Measurements from ENCODE around the gene SBF2. TPM values are rescaled to one million over a fixed set of nuclear protein-coding genes. Genes with fewer than 3 reads are reported as not detected.
"Not testable (repeated sequence)": the region's sequence is repeated elsewhere in the genome, so short reads cannot be mapped to it uniquely, and the experiment has no call there.

SBF2 gene
- total RNA-seq, 1 experiment from 2014 or later: 31.3 TPM

GRCh38 chr11:9943386-9944110 is 350.5 kb downstream of the SBF2 start:
- Histone ChIP-seq H3K27me3 (ENCODE audit: low read length) (no peaks in the 10 kb centered on the region), H3K9me2 (replicated peaks; ENCODE audit: low read length) (no peaks in the 10 kb centered on the region), H3K4me1 (ENCODE audit: insufficient read depth, low read length) (no peaks in the 10 kb centered on the region), H2AFZ (ENCODE audit: low read length) (no peak overlapping the region), H3K79me2 (ENCODE audit: low read length) (no peaks in the 10 kb centered on the region), H4K20me1 (ENCODE audit: low read length) (no peaks in the 10 kb centered on the region), H3K9ac (ENCODE audit: low read length) (no peak overlapping the region), H3K9me3 (ENCODE audit: low read length) (no peaks in the 10 kb centered on the region), H3K27ac (ENCODE audit: low read length) (no peak overlapping the region), H3K36me3 (ENCODE audit: low read depth, low read length) (no peaks in the 10 kb centered on the region), H3K4me3 (ENCODE audit: low read length) (no peak overlapping the region), H3F3A (ENCODE audit: low read length, unreplicated experiment) (no peaks in the 10 kb centered on the region), H3K4me2 (ENCODE audit: low read length) (no peak overlapping the region)
- no peak for DNase-seq
- no TSS peak for BruUV-seq (replicated peaks)
- CTCF ChIA-PET: no interaction called here
- ATAC-seq: no peak
- TF ChIP-seq EZH2 (IDR thresholded peaks at IDR 0.05; ENCODE audit: low read length, unreplicated experiment) (no peak), CTCF (conservative IDR thresholded peaks at IDR 0.05; ENCODE audit: low read depth, low read length) (no peak), EZH2phosphoT487 (IDR thresholded peaks at IDR 0.05; ENCODE audit: borderline replicate concordance, low read length) (no peak)
- intact Hi-C loops (cut with micrococcal nuclease): no loop called here
- POLR2A ChIA-PET (ENCODE audit: unreplicated experiment): no interaction called here

GRCh38 chr11:9941991-9942390 is 352.0 kb downstream of the SBF2 start:
- intact Hi-C loops (cut with micrococcal nuclease): no loop called here
- H4K20me1 ChIP-seq (ENCODE audit: low read length): no peaks in the 10 kb centered on the region

GRCh38 chr11:9939150-9939549 is 354.9 kb downstream of the SBF2 start:
- H3K4me2 ChIP-seq (ENCODE audit: low read length); H3K27me3 ChIP-seq (ENCODE audit: low read length); H3F3A ChIP-seq (ENCODE audit: low read length, unreplicated experiment); ATAC-seq; H3K79me2 ChIP-seq (ENCODE audit: low read length); H3K9ac ChIP-seq (ENCODE audit: low read length); BruUV-seq (replicated peaks); H3K9me2 ChIP-seq (replicated peaks; ENCODE audit: low read length); H3K4me1 ChIP-seq (ENCODE audit: insufficient read depth, low read length); H3K9me3 ChIP-seq (ENCODE audit: low read length); H3K27ac ChIP-seq (ENCODE audit: low read length); H3K4me3 ChIP-seq (ENCODE audit: low read length); H4K20me1 ChIP-seq (ENCODE audit: low read length); H2AFZ ChIP-seq (ENCODE audit: low read length); intact Hi-C loops (cut with micrococcal nuclease); H3K36me3 ChIP-seq (ENCODE audit: low read depth, low read length); CTCF ChIA-PET; POLR2A ChIA-PET (ENCODE audit: unreplicated experiment): not testable (repeated sequence)
- DNase-seq: peak; percentile 9

More at GRCh38 chr11:9941991-9942390, 352.0 kb downstream of the SBF2 start:
- Histone ChIP-seq H3K79me2 (ENCODE audit: low read length) (no peaks in the 10 kb centered on the region), H3K9ac (ENCODE audit: low read length) (no peak overlapping the region), H3F3A (ENCODE audit: low read length, unreplicated experiment) (no peaks in the 10 kb centered on the region), H3K27me3 (ENCODE audit: low read length) (no peaks in the 10 kb centered on the region), H3K9me3 (ENCODE audit: low read length) (no peaks in the 10 kb centered on the region), H2AFZ (ENCODE audit: low read length) (no peak overlapping the region), H3K4me3 (ENCODE audit: low read length) (no peak overlapping the region), H3K27ac (ENCODE audit: low read length) (no peak overlapping the region), H3K4me2 (ENCODE audit: low read length) (no peak overlapping the region), H3K4me1 (ENCODE audit: insufficient read depth, low read length) (no peaks in the 10 kb centered on the region), H3K9me2 (replicated peaks; ENCODE audit: low read length) (no peaks in the 10 kb centered on the region), H3K36me3 (ENCODE audit: low read depth, low read length) (no peaks in the 10 kb centered on the region)
- ChIA-PET POLR2A (ENCODE audit: unreplicated experiment) (no interaction called here), CTCF (no interaction called here)
- no peak for TF ChIP-seq CTCF (conservative IDR thresholded peaks at IDR 0.05; ENCODE audit: low read depth, low read length)
- no peak for TF ChIP-seq EZH2 (IDR thresholded peaks at IDR 0.05; ENCODE audit: low read length, unreplicated experiment)
- ATAC-seq (no peak), DNase-seq (no peak)
- BruUV-seq (replicated peaks): no TSS peak
